HG03135 (cell line): ENCODE data around the gene PPP2R2C.

Experiments
- ATAC-seq: cut with Tn5 transposase; IDR thresholded peaks from one replicate; pipeline ENCODE4 v1.9.1; 2021; ENCODE audit warnings: mild to moderate bottlenecking, moderate library complexity; ENCODE audit not compliant: unreplicated experiment

The PPP2R2C gene

GRCh38 chr4:6347511-6348045 lies 124.8 kb downstream of the PPP2R2C start:
- ATAC-seq: no peak

DNA sequence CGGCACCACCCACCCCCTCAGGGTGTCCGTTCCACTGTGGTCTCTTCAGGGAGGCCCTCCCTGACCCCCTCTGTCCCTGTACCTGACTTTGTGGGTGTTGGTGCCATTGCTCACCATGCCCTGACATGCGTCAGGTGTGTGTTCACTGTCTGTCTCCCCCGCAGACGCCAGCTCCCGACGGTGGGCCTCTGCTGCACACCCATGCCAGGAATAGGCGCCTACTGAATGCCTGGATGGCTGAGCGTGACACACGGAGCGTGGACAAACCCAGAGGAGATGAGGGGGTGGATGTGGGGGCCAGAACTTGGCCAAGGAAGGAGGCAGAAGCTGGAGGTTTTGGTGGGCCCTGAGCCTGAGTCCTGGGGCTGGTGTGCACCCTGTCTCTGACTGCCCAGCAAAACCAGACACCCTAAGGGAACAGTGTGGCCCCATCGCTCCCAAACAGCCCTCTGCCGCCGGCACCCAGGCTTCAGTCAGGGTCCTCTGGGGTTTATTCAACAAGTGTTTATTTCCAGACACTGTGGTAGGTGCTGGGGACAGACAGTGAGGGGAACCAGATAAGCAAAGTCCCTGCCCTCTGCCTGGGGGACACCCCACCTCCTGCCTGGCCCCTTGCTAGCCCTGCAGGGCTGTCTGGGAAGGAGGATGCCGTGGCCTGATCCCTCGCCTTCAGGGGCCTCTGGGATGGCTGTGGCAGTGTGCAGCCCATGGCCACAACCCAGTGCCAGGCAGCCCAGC lies 125.9 kb downstream of the PPP2R2C start:
- no peak for ATAC-seq

- ATAC-seq: no peak
These were observed 126.5 kb downstream of the PPP2R2C start for GRCh38 chr4:6345866-6346265.

DNA sequence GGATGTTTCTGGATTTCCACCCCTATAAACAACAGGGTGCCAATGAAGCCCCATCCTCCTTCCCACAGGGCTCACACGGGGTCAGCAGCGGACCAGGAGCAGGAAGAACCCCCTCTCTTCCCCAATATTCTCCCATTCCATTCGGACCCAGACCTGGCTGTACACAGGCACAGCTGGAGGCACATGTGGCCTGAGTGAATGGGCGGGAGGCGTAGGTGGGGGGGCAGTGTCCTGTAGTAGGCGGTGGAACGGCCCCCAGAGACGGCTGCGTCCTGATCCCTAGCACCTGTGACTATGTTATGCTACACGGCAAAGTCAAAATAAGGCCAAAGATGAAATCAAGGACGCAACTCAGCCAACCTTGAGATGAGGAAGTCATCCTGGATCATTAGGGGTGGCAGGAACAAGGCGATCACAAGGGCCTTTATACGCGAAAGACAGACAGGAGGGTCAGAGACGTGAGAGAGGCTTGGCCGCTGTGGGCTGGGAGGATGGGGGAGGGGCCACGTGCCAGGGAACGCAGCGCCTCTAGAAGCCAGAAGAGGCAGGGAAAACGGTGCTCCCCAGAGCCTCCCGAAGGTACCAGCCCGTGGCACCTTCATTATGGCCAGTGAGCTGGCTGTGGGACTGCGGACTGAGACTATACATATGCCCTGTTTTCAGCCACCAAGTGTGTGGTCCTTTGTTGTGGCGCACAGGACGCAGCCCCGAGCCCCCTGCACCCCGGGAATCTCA lies 127.2 kb downstream of the PPP2R2C start:
- ATAC-seq: no peak

DNA sequence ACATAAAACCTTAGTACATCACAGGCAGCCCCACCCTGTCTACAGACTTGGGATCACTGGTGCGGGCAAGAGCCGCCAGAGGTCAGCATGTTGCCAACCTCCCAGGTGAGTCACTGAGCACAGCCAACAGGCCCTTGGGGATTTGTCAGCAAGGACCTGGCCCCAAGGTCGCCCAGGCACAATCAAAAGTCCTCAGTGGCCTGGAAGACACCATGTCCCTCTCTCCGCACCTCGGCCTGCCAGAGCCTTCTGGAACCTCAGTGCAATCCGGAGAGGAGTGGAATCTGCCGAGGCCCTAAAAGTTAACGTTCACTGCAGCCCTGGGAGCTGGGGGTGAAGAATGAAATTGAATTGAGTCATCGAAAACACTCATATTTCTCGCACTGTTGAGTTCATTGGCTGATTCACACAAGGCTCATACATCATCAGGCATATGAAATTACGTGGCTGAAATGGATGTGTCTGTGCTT lies 128.4 kb downstream of the PPP2R2C start:
- ATAC-seq: no peak

DNA sequence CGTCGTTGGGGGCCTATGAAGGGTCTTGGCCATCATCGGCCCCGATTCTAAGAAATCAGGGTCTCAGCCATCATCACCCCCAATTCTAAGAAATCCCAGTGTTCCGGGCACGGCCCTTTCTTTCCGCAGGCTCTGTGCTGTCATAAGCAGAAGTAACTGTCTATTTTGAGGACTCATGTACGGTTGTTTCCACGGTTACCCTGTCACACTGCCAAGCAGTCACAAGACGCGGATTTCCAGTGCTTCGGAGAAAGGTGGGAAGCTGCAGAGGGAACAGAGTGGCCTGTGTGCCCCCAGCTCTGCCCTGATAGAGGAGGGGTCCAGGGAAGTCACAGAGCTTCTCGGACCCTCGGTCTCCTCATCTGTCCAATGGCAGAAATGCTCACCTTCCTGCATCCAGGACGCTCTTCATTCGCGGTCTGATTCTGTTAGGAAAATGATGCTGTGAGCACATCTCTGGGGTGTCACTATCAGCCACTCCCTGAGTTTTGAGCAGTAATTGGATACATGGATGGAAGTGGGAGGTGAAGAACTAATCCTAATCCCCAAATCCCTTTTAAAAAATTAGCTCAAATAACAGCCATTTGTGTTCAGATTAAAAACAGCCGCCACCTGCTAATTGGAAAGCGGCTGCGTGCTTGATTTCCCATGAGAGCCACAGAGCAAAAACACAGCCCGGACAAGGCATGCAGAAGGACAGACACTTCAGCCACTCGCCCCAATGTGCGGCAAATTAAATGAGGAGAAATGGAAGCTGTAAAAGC lies 129.7 kb downstream of the PPP2R2C start:
- no peak for ATAC-seq

DNA sequence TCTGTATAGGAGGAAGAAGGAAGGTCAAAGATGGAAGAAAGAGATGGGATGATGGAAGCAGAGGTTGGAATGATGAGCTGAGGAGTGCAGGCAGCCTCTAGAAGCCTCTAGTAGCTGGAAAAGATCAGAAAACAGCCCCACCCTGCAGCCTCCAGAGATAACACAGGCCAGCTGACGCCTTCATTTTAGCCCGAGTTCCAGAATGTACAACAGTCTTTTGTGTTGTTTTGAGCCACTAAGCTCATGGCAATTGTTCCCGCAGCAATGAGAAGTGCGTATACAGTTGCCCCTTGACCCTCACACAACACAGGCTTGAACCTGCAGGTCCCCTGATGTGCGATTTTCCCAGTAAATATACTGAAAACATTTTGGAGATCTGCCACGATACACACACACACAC lies 130.7 kb downstream of the PPP2R2C start:
- no peak for ATAC-seq

DNA sequence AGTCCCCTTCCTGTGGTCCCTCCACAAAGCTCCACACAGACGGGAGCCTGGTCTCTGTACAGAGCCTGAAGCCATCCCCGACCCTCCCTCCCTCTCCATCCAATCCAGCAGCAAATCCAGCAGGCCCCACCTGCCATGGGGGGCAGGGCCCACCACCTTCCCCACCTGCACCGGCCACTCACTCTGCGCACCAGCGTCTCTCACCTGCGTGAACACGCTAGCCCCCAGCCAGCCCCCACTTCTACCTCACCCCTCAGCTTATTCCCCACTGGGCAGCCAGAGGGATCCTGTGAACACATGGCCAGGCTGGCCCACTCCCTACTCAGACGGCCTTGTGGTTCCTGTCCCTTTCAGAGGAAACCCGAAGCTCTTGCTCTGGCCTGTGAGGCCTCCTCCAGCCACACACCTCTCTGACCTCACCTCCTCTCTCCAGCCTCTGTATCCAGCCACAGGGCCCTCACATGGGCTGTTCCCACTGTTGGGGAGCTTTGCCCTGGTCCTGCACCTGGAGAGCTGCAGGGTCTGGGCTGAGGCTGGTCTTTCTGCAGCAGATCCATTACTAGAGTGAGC lies 131.9 kb downstream of the PPP2R2C start:
- no peak for ATAC-seq

DNA sequence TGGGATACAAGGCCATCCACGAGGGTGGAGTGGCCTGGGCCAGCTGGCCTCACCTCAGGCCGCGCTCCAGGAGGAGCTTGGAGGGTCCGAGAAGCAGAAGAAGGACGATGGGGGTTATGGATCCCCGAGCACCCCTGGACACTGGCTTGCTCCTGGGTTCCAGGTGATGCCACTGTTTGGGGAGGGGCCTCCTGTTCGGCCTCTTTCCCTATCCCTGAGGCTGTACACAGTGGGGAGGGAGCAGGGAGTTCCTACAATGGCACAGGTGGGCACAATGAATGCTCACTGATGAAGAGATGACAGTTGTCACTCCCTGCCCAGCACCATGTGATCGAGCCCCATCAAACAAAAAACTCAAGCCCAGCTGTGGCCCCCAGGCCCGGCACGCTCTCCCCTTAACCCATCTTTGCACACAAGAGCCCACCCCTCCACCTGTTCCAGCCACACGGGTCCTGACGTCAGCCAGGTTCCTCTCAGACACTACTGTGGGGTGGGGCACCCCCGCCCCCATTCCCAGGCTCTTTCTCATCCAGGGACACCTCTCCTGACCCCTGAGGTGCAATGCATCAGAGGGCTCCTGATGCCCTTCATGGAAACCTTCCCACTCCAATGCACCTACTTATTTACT lies 132.5 kb downstream of the PPP2R2C start:
- no peak for ATAC-seq

DNA sequence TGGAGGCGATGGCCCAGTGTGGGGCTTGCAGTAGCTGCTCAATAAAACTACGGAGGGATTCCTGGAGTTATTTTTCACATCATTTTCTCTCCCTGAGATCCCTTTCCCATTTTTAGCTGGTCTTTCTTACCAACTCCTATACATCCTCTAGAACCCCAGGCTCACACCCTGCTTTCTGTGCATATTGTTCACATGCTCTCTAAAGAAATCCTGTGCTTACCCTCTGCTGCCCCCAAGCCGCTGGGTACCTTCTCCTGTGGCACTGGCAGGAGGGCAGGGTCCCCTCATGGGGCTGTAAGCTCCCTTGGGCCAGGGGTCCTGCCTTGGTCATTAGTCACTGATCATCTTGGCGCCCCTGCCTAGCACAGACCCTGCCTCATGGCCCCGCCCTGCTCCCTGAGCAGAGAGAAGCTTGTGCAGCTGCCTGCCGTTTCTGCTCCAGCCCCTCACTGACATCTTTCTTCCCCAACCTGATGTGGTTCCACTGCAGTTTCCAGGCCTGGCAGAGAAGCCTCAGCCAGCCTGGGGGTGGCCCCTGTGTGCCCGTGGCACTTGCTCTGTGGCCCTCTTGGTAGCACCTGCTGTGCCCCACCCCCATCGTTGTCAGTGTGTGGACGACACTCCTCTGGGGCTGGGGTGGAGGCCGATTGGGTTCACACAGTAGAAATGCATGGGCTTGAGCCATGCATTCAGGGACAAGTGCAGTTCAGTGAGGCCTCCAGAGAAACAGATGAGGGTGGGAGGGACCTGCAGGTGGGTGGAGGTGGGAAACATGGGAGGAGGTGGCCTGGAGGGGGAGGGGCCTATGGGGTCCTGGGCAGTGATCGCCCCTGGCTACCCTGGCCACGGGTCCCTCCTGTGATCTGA lies 133.2 kb downstream of the PPP2R2C start:
- ATAC-seq: no peak

GRCh38 chr4:6338175-6338950 lies 134.1 kb downstream of the PPP2R2C start:
- ATAC-seq: no peak

GRCh38 chr4:6337331-6337935 lies 135.0 kb downstream of the PPP2R2C start:
- ATAC-seq: no peak

- no peak for ATAC-seq
These were observed 136.2 kb downstream of the PPP2R2C start for GRCh38 chr4:6336166-6336565.

- no peak for ATAC-seq
These were observed 137.3 kb downstream of the PPP2R2C start for GRCh38 chr4:6335040-6335590.

- no peak for ATAC-seq
These were observed 138.1 kb downstream of the PPP2R2C start for GRCh38 chr4:6334203-6334887.

DNA sequence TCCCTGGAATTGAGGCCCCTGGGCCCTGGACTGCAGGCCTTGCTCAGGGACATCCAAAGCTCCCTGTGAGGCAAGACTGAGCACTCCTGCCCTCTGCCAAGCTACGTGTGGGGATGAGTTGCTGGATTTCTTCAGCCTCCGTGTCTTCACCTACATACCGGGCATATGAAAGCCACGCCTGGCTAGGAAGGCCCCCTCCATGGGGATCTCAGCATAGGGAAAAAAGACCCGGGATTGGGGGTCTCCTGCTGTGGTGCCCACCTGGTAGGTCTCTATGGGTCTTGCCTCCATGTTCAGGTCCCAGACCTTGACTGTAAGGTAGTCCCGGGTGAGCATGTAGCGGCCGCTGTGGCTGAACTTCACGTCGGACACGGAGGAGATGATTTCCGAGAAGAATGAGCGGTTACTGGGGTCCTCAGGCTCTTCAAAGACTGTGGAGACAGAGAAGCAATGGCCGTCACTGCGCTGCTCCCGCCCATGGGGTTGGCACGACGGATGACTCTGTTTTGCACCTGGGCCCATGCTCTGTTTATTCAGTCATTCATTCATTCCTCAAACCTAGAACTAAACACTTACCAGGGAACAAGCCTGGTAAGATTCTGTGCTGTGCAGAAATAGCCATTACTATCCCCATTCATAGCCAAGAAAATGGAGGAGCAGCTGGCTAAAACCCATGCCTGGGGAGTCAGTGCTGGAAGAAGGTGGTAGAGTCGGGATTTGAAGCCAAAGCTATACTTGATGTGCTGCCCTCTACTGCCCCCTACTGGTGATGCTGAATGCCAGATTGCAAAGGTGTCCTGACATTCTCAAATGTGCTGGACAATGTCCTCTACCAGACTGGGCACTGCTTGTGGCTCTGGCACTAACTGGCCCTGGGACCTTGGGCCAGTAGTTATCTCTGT lies 138.9 kb downstream of the PPP2R2C start:
- no peak for ATAC-seq

GRCh38 chr4:6332669-6333050 lies 139.8 kb downstream of the PPP2R2C start:
- no peak for ATAC-seq
